Smooth muscle cell (in vitro differentiated cells): ENCODE measurements around the gene DLGAP1. TPM values are rescaled to one million over a fixed set of nuclear protein-coding genes. Genes with fewer than 3 reads are reported as not detected.

Experiments used
- DNase-seq: peaks from one replicate; lab custom pipeline; 2025; ENCODE audit not compliant: unreplicated experiment; lab: John Stamatoyannopoulos, UW
- H2AFZ ChIP-seq: fragments of 200-600 bp; sonication (generic); 2 replicates; pipeline ENCODE4 v1.6.0; 2016; ENCODE audit warnings: antibody characterized with exemption, low read depth, mild to moderate bottlenecking
- H3F3A ChIP-seq: fragments of 200-600 bp; sonication (generic); 2 replicates; pipeline ENCODE4 v1.6.0; 2017; ENCODE audit warnings: antibody characterized with exemption, low read depth
- H3K27ac ChIP-seq: fragments of 200-600 bp; sonication (generic); 2 replicates; pipeline ENCODE4 v1.5.1; 2016; ENCODE audit warnings: low read depth, mild to moderate bottlenecking
- H3K27me3 ChIP-seq: fragments of 200-600 bp; sonication (generic); 2 replicates; pipeline ENCODE4 v1.6.1; 2016; ENCODE audit warnings: low read depth, mild to moderate bottlenecking
- H3K36me3 ChIP-seq: fragments of 200-600 bp; sonication (generic); 2 replicates; pipeline ENCODE4 v1.5.1; 2016; ENCODE audit warnings: low read depth
- H3K4me1 ChIP-seq: fragments of 200-600 bp; sonication (generic); 2 replicates; pipeline ENCODE4 v1.5.1; 2016; ENCODE audit warnings: low read depth
- H3K4me2 ChIP-seq: fragments of 200-600 bp; sonication (generic); 2 replicates; pipeline ENCODE4 v1.6.0; 2016; ENCODE audit warnings: mild to moderate bottlenecking
- H3K4me3 ChIP-seq: fragments of 200-600 bp; sonication (generic); 2 replicates; pipeline ENCODE4 v1.5.1; 2016; ENCODE audit warnings: mild to moderate bottlenecking
- H3K79me2 ChIP-seq: fragments of 200-600 bp; sonication (generic); 2 replicates; pipeline ENCODE4 v1.6.0; 2016; ENCODE audit warnings: low read depth, mild to moderate bottlenecking
- H3K9ac ChIP-seq: fragments of 200-600 bp; sonication (generic); 2 replicates; pipeline ENCODE4 v1.6.0; 2016; ENCODE audit warnings: low read depth
- H3K9me3 ChIP-seq: fragments of 200-600 bp; sonication (generic); replicated peaks from 2 replicates; pipeline ENCODE4 v1.5.1; 2016; ENCODE audit warnings: low read depth
- H4K20me1 ChIP-seq: fragments of 200-600 bp; sonication (generic); 2 replicates; pipeline ENCODE4 v1.6.0; 2016; ENCODE audit warnings: low read depth
- WGBS: methylation state at CpG from one replicate; pipeline ENCODE4 v1.1.7; 2016; ENCODE audit warnings: low lambda C conversion rate; 5-methylcytosine and 5-hydroxymethylcytosine counted together
- polyA plus RNA-seq: library from polyadenylated mRNA; unstranded; fragments of >200 nt; fragmentation: Nextera tagmentation; extraction: Ambion mirVana; gene quantifications from 2 replicates; pipeline ENCODE4 v1.2.1, GENCODE V29; 2016
- total RNA-seq: library from RNA; depleted of rRNA; stranded (reverse); fragments of >200 nt; gene quantifications from 2 replicates; pipeline ENCODE4 v1.2.3, GENCODE V29; 2014
- TF ChIP-seq, protein P1 (sequence below): fragments of 200-600 bp; sonication (generic); IDR thresholded peaks from 2 replicates; pipeline ENCODE4 v1.5.1; 2017; ENCODE audit warnings: borderline replicate concordance, mild to moderate bottlenecking, antibody characterized with exemption; ENCODE audit not compliant: insufficient read depth, poor library complexity, severe bottlenecking

The DLGAP1 gene
- total and polyA plus RNA-seq, 2 experiments from 2014 or later, result 2.6 to 11.3 TPM

DNA sequence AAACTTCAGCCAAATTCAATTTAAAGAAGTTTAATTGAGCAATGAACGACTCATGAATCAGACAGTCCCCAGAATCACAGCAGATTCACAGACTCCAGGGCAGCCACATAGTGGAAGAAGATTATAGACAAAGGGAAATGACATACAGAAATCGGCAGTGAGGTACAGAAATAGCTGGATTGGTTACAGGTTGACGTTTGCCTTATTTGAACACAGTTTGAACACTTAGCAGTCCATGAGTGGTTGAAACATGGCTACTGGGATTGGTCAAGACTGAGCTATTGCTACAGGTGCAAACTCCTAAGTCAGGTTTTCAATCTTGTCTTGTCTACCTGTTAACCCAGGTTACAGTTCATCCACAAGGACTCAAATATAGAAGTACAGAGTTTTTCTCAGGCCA, 169.6 kb downstream of the DLGAP1 start:
- H3K27me3 ChIP-seq, result no peaks in the 10 kb centered on the region
- no peak overlapping the region for H3K27ac ChIP-seq
- 90% methylated on average over 3 of the region's 3 CpGs for WGBS
- no peaks in the 10 kb centered on the region for H3K79me2 ChIP-seq
- no peaks in the 10 kb centered on the region for H3K36me3 ChIP-seq
- no peak overlapping the region for H3K9ac ChIP-seq
- TF ChIP-seq, protein P1, sequence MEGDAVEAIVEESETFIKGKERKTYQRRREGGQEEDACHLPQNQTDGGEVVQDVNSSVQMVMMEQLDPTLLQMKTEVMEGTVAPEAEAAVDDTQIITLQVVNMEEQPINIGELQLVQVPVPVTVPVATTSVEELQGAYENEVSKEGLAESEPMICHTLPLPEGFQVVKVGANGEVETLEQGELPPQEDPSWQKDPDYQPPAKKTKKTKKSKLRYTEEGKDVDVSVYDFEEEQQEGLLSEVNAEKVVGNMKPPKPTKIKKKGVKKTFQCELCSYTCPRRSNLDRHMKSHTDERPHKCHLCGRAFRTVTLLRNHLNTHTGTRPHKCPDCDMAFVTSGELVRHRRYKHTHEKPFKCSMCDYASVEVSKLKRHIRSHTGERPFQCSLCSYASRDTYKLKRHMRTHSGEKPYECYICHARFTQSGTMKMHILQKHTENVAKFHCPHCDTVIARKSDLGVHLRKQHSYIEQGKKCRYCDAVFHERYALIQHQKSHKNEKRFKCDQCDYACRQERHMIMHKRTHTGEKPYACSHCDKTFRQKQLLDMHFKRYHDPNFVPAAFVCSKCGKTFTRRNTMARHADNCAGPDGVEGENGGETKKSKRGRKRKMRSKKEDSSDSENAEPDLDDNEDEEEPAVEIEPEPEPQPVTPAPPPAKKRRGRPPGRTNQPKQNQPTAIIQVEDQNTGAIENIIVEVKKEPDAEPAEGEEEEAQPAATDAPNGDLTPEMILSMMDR, result no peak
- H3K4me3 ChIP-seq, result no peak overlapping the region
- H3K4me1 ChIP-seq, result peaks cover 3% of the 10 kb centered on the region
- DNase-seq, result no peak
- H4K20me1 ChIP-seq, result peaks cover 4% of the 10 kb centered on the region
- no peak overlapping the region for H2AFZ ChIP-seq
- H3K9me3 ChIP-seq, result no peaks in the 10 kb centered on the region
- no peaks in the 10 kb centered on the region for H3F3A ChIP-seq
- H3K4me2 ChIP-seq, result no peak overlapping the region

DNA sequence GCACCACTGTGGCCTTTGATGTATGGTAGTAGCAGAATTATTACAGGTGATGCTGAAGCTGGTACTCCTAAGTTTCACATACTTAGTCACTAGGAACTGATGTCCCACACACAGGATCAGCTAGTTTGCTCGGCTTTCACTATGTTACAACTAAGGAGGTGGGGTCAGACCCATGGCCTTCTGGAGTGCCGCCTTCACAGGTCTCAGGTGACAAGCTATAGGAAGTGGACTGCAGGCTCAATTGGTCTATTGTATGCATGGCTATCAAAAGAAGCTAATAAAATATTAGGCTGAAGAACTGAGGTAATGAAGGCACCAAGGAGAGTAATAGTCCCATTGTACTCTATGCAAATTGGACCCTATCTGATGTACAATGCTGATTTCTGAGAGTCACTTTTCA, 170.6 kb downstream of the DLGAP1 start:
- Histone ChIP-seq H3K79me2 (no peaks in the 10 kb centered on the region), H3K27ac (no peak overlapping the region), H3K27me3 (no peaks in the 10 kb centered on the region), H2AFZ (no peak overlapping the region), H3K4me2 (no peak overlapping the region), H3K9ac (no peak overlapping the region), H3F3A (no peaks in the 10 kb centered on the region), H3K4me3 (no peak overlapping the region), H3K9me3 (no peaks in the 10 kb centered on the region), H3K4me1 (peaks cover 3% of the 10 kb centered on the region), H4K20me1 (peaks cover 7% of the 10 kb centered on the region), H3K36me3 (no peaks in the 10 kb centered on the region)
- no peak for DNase-seq
- TF ChIP-seq, protein P1, result no peak
- 89% methylated on average over 2 of the region's 2 CpGs for WGBS

DNA sequence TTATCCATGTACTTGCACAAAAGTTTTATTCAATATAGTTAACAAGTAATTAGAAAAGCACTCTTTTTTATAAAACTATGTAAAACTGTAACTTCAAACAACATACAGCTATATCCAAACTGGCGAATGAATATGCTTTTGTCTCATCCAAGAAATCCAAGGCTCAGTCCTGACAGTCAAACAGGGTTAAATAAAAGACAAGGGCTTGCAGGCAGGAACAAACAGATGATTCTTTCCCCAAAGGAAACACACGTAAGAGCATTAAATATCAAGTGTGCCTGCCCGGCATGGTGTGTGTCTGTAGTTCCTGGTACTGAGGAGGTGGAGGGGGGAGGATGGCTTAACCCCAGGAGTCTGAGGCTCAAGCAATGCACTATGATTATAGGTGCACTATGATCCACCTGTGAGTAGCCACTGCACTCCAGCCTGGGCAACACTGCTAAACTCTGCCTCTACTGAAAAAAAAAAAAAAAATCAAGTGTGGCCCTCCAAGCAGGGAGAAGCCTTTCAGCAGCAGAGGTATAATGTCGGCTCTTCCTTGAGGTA, 171.3 kb downstream of the DLGAP1 start:
- no peak for DNase-seq
- H4K20me1 ChIP-seq, result peaks cover 7% of the 10 kb centered on the region
- no peak overlapping the region for H3K4me3 ChIP-seq
- no peak overlapping the region for H2AFZ ChIP-seq
- no peaks in the 10 kb centered on the region for H3F3A ChIP-seq
- 83% methylated on average over 4 of the region's 4 CpGs for WGBS
- H3K9ac ChIP-seq, result no peak overlapping the region
- H3K4me1 ChIP-seq, result peaks cover 3% of the 10 kb centered on the region
- no peak overlapping the region for H3K27ac ChIP-seq
- H3K27me3 ChIP-seq, result no peaks in the 10 kb centered on the region
- no peaks in the 10 kb centered on the region for H3K79me2 ChIP-seq
- TF ChIP-seq, protein P1, result no peak
- H3K9me3 ChIP-seq, result no peaks in the 10 kb centered on the region
- no peaks in the 10 kb centered on the region for H3K36me3 ChIP-seq
- no peak overlapping the region for H3K4me2 ChIP-seq

DNA sequence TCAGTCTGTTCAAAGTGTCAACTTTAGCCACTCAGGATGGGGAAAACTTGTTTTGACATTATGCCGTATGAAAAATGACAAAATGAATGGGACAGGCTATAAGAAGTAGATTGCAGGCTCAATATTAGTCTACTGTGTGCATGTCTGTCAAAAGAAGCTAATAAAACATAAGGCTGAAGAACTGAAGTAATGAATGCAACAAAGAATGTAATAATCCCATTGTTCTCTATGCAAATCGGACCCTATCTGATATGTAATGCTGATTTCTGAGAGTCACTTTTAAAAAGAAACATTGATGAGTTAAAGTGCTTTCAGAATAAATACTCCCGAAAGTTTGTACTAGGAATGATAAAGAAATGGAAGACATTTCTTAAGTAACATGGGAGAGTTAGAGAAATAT, 172.2 kb downstream of the DLGAP1 start:
- 90% methylated on average over 3 of the region's 3 CpGs for WGBS
- H3K27ac ChIP-seq, result no peak overlapping the region

More for the DNA sequence above, 172.2 kb downstream of the DLGAP1 start:
- Histone ChIP-seq H3K36me3 (no peaks in the 10 kb centered on the region), H3K27me3 (no peaks in the 10 kb centered on the region), H4K20me1 (peaks cover 7% of the 10 kb centered on the region), H3K79me2 (no peaks in the 10 kb centered on the region), H3K4me3 (no peak overlapping the region), H3K9me3 (no peaks in the 10 kb centered on the region), H3K9ac (no peak overlapping the region), H3K4me2 (no peak overlapping the region), H3K4me1 (peaks cover 3% of the 10 kb centered on the region), H3F3A (no peaks in the 10 kb centered on the region), H2AFZ (no peak overlapping the region)
- TF ChIP-seq, protein P1, result no peak
- DNase-seq, result no peak
